HG03064 (cell line): ENCODE measurements around the gene ZGPAT.
"Not testable (repeated sequence)": the region's sequence is repeated elsewhere in the genome, so short reads cannot be mapped to it uniquely, and the experiment has no call there.

Experiments used
- ATAC-seq: cut with Tn5 transposase; IDR thresholded peaks from one replicate; pipeline ENCODE4 v1.9.1; 2021; ENCODE audit warnings: low read depth; ENCODE audit not compliant: unreplicated experiment

Gene ZGPAT

GRCh38 chr20:63755933-63756647, 48.3 kb downstream of the ZGPAT start:
- no peak for ATAC-seq

- ATAC-seq, result no peak
Observed at GRCh38 chr20:63756648-63756991, 48.8 kb downstream of the ZGPAT start.

GRCh38 chr20:63758152-63758551, 50.3 kb downstream of the ZGPAT start:
- no peak for ATAC-seq

GRCh38 chr20:63759377-63759901, 51.6 kb downstream of the ZGPAT start:
- no peak for ATAC-seq

GRCh38 chr20:63765082-63765873, 57.4 kb downstream of the ZGPAT start:
- ATAC-seq, result no peak

GRCh38 chr20:63765902-63766301, 58.1 kb downstream of the ZGPAT start:
- ATAC-seq, result no peak

- no peak for ATAC-seq
Observed at GRCh38 chr20:63766695-63767426, 59.0 kb downstream of the ZGPAT start.

- no peak for ATAC-seq
Observed at GRCh38 chr20:63767456-63767855, 59.6 kb downstream of the ZGPAT start.

GRCh38 chr20:63767886-63768285, 60.0 kb downstream of the ZGPAT start:
- ATAC-seq, result no peak

- no peak for ATAC-seq
Observed at GRCh38 chr20:63768591-63769515, 61.0 kb downstream of the ZGPAT start.

- ATAC-seq, result no peak
Observed at GRCh38 chr20:63769891-63770474, 62.1 kb downstream of the ZGPAT start.

- ATAC-seq, result no peak
Observed at GRCh38 chr20:63771046-63771707, 63.3 kb downstream of the ZGPAT start.

GRCh38 chr20:63772781-63773518, 65.1 kb downstream of the ZGPAT start:
- ATAC-seq, result no peak

GRCh38 chr20:63773571-63774241, 65.9 kb downstream of the ZGPAT start:
- ATAC-seq, result no peak

- ATAC-seq, result no peak
Observed at GRCh38 chr20:63774306-63774705, 66.5 kb downstream of the ZGPAT start.

- no peak for ATAC-seq
Observed at GRCh38 chr20:63775096-63775978, 67.5 kb downstream of the ZGPAT start.

GRCh38 chr20:63776875-63777274, 69.0 kb downstream of the ZGPAT start:
- ATAC-seq, result not testable (repeated sequence)
